HepG2 (cell line): ENCODE measurements around the gene GINS2. TPM values are rescaled to one million over a fixed set of nuclear protein-coding genes. Genes with fewer than 3 reads are reported as not detected.

ENCODE experiments used
- ADNP ChIP-seq: sonication (generic); formaldehyde crosslinking; IDR thresholded peaks from 2 replicates; pipeline ENCODE4 v1.4.0; 2020; ENCODE audit warnings: missing genetic modification reagents
- ARNT2 ChIP-seq: sonication (generic); formaldehyde crosslinking; IDR thresholded peaks from 2 replicates; pipeline ENCODE4 v1.8.0; 2022; ENCODE audit warnings: mild to moderate bottlenecking, low read depth, missing genetic modification reagents, moderate library complexity
- CSRNP2 ChIP-seq: sonication (generic); formaldehyde crosslinking; conservative IDR thresholded peaks from 2 replicates; pipeline ENCODE4 v1.8.0; 2022; ENCODE audit warnings: low read depth, missing genetic modification reagents
- GATAD2A ChIP-seq: IDR thresholded peaks from 2 replicates; pipeline ENCODE4 v1.6.1; 2016
- MED13 ChIP-seq: sonication (generic); formaldehyde crosslinking; IDR thresholded peaks from 2 replicates; pipeline ENCODE4 v1.5.0; 2020; ENCODE audit warnings: missing genetic modification reagents
- SOX13 ChIP-seq, 3 experiments: fragments of 450-650 bp in 1 of 3; sonication (generic) in 1 of 3; formaldehyde crosslinking in 1 of 3; IDR thresholded peaks in 2 of 3; conservative IDR thresholded peaks in 1 of 3; 2 replicates each; pipeline versions ENCODE4 v1.5.0 to v1.6.1; 2016 to 2020; ENCODE audit warnings: antibody characterized with exemption in 1 of 3, mild to moderate bottlenecking in 1 of 3, missing compliant biosample characterization in 1 of 3, missing genetic modification reagents in 1 of 3, moderate library complexity in 1 of 3
- TRIM24 ChIP-seq: sonication (generic); formaldehyde crosslinking; IDR thresholded peaks from 2 replicates; pipeline ENCODE4 v1.8.0; 2022; ENCODE audit warnings: mild to moderate bottlenecking, missing genetic modification reagents
- ZNF251 ChIP-seq: sonication (generic); formaldehyde crosslinking; IDR thresholded peaks from 2 replicates; pipeline ENCODE4 v1.9.0; 2021; ENCODE audit warnings: mild to moderate bottlenecking, missing genetic modification reagents
- ZNF317 ChIP-seq: sonication (generic); formaldehyde crosslinking; IDR thresholded peaks from 2 replicates; pipeline ENCODE4 v1.5.0; 2020; ENCODE audit warnings: mild to moderate bottlenecking, missing genetic modification reagents
- ZNF501 ChIP-seq: sonication (generic); formaldehyde crosslinking; IDR thresholded peaks from 2 replicates; pipeline ENCODE4 v1.5.1; 2020; ENCODE audit warnings: mild to moderate bottlenecking, moderate library complexity, missing genetic modification reagents
- ZNF562 ChIP-seq: sonication (generic); formaldehyde crosslinking; IDR thresholded peaks from 2 replicates; pipeline ENCODE4 v1.8.0; 2022; ENCODE audit warnings: missing genetic modification reagents, borderline replicate concordance
- ZNF652 ChIP-seq: IDR thresholded peaks from 2 replicates; pipeline ENCODE4 v1.6.1; 2016; ENCODE audit warnings: low read depth, borderline replicate concordance
- polyA plus RNA-seq, 8 experiments: library from polyadenylated mRNA; depleted of rRNA in 3 of 8; stranded (reverse) in 7 of 8; unstranded in 1 of 8; fragments of >200 nt; fragmentation: Illumina TruSeq in 4 of 8; extraction: Trizol in 4 of 8; gene quantifications; 2 replicates each; pipeline versions ENCODE4 v1.2.1 to v1.2.3, GENCODE V29; 2011 to 2016; ENCODE audit warnings: low read depth in 4 of 8, missing spikeins in 1 of 8, mixed read lengths in 1 of 8; ENCODE audit not compliant: insufficient read depth in 1 of 8
- total RNA-seq, 5 experiments: library from RNA; depleted of rRNA; stranded (reverse); fragments of >200 nt; fragmentation: Illumina TruSeq; extraction: Trizol; gene quantifications; 2 replicates each; pipeline ENCODE4 v1.2.3, GENCODE V29; 2016; ENCODE audit warnings: low read depth in 1 of 5
- TF ChIP-seq, protein P1 (sequence below): sonication (generic); formaldehyde crosslinking; IDR thresholded peaks from 2 replicates; pipeline ENCODE4 v1.5.0; 2020; ENCODE audit warnings: mild to moderate bottlenecking, missing genetic modification reagents, borderline replicate concordance
- TF ChIP-seq, protein P2 (sequence below), 2 experiments: sonication (generic) in 1 of 2; formaldehyde crosslinking in 1 of 2; IDR thresholded peaks; 2 replicates each; pipeline versions ENCODE4 v1.4.0 to v1.6.1; 2016 to 2020; ENCODE audit warnings: borderline replicate concordance in 1 of 2, low read depth in 1 of 2, mild to moderate bottlenecking in 1 of 2, missing genetic modification reagents in 1 of 2
- TF ChIP-seq, protein P3 (sequence below): sonication (generic); formaldehyde crosslinking; IDR thresholded peaks from 2 replicates; pipeline ENCODE4 v1.5.1; 2020; ENCODE audit warnings: mild to moderate bottlenecking, missing genetic modification reagents, moderate library complexity

The GINS2 gene
- total and polyA plus RNA-seq, 2 of the 13 experiments (the other 11 are each of a cell fraction or from before 2014, with no cell fraction given) = 10.6 to 48.3 TPM

DNA sequence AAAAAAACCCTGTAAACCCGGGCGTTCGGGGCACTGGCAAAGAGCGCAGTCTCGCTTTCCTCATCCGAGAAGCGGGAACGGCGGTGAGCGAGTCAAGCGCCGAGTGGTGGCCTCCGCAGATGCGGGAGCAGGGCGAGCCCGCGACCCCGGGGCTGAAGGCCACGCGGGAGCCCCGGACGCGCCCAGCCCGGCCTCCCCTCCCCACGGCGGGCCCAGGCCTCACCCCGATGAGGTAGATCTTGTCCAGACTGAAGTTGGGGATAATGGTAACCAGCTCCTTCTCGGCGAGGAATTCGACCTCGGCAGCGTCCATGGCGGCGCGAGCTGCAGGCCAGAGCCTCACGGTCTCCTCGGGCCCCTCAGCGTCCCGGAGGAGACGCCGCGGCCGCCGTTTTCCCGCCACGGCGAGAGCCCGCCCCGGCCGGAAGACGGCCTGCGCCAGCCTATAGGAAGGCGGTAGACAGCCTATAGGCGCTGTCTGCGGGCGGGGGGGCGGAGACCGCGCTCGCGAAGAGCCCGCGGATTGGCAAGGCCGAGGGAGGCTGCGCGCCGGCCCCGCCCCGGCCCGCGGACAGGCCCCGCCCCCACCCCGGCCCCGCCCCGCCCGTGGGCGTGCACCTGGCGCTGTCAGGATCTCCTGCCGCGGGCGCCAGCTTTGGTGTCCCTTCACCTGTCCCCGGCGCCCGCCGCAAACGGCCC is at the start of gene GINS2 (continued):
- TF ChIP-seq, protein P1, sequence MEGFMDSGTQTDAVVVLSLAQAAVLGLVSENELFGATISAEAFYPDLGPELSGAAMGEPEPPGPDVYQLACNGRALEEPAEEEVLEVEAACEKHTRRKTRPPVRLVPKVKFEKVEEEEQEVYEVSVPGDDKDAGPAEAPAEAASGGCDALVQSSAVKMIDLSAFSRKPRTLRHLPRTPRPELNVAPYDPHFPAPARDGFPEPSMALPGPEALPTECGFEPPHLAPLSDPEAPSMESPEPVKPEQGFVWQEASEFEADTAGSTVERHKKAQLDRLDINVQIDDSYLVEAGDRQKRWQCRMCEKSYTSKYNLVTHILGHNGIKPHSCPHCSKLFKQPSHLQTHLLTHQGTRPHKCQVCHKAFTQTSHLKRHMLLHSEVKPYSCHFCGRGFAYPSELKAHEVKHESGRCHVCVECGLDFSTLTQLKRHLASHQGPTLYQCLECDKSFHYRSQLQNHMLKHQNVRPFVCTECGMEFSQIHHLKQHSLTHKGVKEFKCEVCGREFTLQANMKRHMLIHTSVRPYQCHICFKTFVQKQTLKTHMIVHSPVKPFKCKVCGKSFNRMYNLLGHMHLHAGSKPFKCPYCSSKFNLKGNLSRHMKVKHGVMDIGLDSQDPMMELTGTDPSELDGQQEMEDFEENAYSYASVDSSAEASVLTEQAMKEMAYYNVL (CRISPR knock-in tag) = no peak
- no peak for TF ChIP-seq ADNP (CRISPR knock-in tag)
- peak; percentile 51 for TF ChIP-seq ZNF501 (CRISPR knock-in tag)
- TF ChIP-seq, protein P2, sequence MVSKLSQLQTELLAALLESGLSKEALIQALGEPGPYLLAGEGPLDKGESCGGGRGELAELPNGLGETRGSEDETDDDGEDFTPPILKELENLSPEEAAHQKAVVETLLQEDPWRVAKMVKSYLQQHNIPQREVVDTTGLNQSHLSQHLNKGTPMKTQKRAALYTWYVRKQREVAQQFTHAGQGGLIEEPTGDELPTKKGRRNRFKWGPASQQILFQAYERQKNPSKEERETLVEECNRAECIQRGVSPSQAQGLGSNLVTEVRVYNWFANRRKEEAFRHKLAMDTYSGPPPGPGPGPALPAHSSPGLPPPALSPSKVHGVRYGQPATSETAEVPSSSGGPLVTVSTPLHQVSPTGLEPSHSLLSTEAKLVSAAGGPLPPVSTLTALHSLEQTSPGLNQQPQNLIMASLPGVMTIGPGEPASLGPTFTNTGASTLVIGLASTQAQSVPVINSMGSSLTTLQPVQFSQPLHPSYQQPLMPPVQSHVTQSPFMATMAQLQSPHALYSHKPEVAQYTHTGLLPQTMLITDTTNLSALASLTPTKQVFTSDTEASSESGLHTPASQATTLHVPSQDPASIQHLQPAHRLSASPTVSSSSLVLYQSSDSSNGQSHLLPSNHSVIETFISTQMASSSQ (IDR thresholded peaks at IDR 0.05; ENCODE audit: low read depth) = no peak
- TF ChIP-seq, protein P2 (CRISPR knock-in tag; IDR thresholded peaks at IDR 0.05; ENCODE audit: borderline replicate concordance) = no peak
- no peak for TF ChIP-seq ZNF562 (CRISPR knock-in tag)
- TF ChIP-seq ZNF652 = no peak
- TF ChIP-seq, protein P3, sequence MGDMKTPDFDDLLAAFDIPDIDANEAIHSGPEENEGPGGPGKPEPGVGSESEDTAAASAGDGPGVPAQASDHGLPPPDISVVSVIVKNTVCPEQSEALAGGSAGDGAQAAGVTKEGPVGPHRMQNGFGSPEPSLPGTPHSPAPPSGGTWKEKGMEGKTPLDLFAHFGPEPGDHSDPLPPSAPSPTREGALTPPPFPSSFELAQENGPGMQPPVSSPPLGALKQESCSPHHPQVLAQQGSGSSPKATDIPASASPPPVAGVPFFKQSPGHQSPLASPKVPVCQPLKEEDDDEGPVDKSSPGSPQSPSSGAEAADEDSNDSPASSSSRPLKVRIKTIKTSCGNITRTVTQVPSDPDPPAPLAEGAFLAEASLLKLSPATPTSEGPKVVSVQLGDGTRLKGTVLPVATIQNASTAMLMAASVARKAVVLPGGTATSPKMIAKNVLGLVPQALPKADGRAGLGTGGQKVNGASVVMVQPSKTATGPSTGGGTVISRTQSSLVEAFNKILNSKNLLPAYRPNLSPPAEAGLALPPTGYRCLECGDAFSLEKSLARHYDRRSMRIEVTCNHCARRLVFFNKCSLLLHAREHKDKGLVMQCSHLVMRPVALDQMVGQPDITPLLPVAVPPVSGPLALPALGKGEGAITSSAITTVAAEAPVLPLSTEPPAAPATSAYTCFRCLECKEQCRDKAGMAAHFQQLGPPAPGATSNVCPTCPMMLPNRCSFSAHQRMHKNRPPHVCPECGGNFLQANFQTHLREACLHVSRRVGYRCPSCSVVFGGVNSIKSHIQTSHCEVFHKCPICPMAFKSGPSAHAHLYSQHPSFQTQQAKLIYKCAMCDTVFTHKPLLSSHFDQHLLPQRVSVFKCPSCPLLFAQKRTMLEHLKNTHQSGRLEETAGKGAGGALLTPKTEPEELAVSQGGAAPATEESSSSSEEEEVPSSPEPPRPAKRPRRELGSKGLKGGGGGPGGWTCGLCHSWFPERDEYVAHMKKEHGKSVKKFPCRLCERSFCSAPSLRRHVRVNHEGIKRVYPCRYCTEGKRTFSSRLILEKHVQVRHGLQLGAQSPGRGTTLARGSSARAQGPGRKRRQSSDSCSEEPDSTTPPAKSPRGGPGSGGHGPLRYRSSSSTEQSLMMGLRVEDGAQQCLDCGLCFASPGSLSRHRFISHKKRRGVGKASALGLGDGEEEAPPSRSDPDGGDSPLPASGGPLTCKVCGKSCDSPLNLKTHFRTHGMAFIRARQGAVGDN = peak; percentile 94
- no peak for TF ChIP-seq TRIM24 (CRISPR knock-in tag)
- TF ChIP-seq ZNF317 = no peak
- TF ChIP-seq CSRNP2 (CRISPR knock-in tag) = no peak
- TF ChIP-seq MED13 (CRISPR knock-in tag) = peak; percentile 90
- no peak for TF ChIP-seq GATAD2A
- no peak for TF ChIP-seq ZNF251 (CRISPR knock-in tag)
- no peak for TF ChIP-seq SOX13 (IDR thresholded peaks at IDR 0.05)
- TF ChIP-seq SOX13 (CRISPR knock-in tag; conservative IDR thresholded peaks at IDR 0.05 in 1 of 2, IDR thresholded peaks at IDR 0.05 in 1 of 2) = no peak
- TF ChIP-seq ARNT2 (CRISPR knock-in tag) = peak; percentile 84
